Adrenal gland (tissue), 12 donors: Measurements from ENCODE around the gene ZCCHC7. TPM values are rescaled to one million over a fixed set of nuclear protein-coding genes. Genes with fewer than 3 reads are reported as not detected.

ENCODE experiments used
- DNase-seq, 7 donors: peaks; one replicate each; pipeline ENCODE4 v3.0.0-alpha.2; 2019 to 2020
- H3K27ac ChIP-seq, 5 donors: fragments of 200-600 bp; sonication (generic) in 4 of 5; 1 replicate in 3 of 5; 2 replicates in 2 of 5; pipeline versions ENCODE4 v1.5.1 to v1.8.0; 2016 to 2020; ENCODE audit warnings: mild to moderate bottlenecking in 1 of 5
- H3K27me3 ChIP-seq: fragments of 200-600 bp; 2 replicates; pipeline ENCODE4 v1.8.0; 2021
- H3K36me3 ChIP-seq, 2 donors: fragments of 200-600 bp; replicated peaks in 1 of 2; 1 replicate in 1 of 2; 2 replicates in 1 of 2; pipeline versions ENCODE4 v1.5.1 to v1.8.0; 2018 to 2022
- H3K4me1 ChIP-seq, 2 donors: fragments of 200-600 bp; replicated peaks in 1 of 2; 1 replicate in 1 of 2; 2 replicates in 1 of 2; pipeline versions ENCODE4 v1.5.1 to v1.8.0; 2018 to 2021
- H3K4me3 ChIP-seq, 4 donors: fragments of 200-600 bp; sonication (generic) in 3 of 4; one replicate each; pipeline ENCODE4 v1.5.1; 2016 to 2018
- H3K9me3 ChIP-seq, 3 donors: fragments of 200-600 bp; sonication (generic) in 1 of 3; replicated peaks in 1 of 3; 1 replicate in 2 of 3; 2 replicates in 1 of 3; pipeline versions ENCODE4 v1.5.1 to v1.8.0; 2016 to 2021
- CTCF ChIP-seq, 6 experiments: fragments of 450-650 bp in 4 of 6; fragments of 200-600 bp in 2 of 6; sonication (generic) in 1 of 6; IDR thresholded peaks; 1 replicate in 5 of 6; 2 replicates in 1 of 6; pipeline versions ENCODE4 v1.5.1 to v1.8.0; 2016 to 2021; ENCODE audit warnings: antibody characterized with exemption in 6 of 6, mild to moderate bottlenecking in 2 of 6, moderate library complexity in 1 of 6
- POLR2A ChIP-seq, 2 donors: fragments of 450-650 bp; IDR thresholded peaks; one replicate each; pipeline ENCODE4 v1.6.1; 2017; ENCODE audit warnings: antibody characterized with exemption in 2 of 2, mild to moderate bottlenecking in 2 of 2, moderate library complexity in 1 of 2
- WGBS, 4 donors: extraction: QIAGEN DNeasy Blood & Tissue Kit in 2 of 4; methylation state at CpG; one replicate each; pipeline versions ENCODE4 v1.1.5 to v1.1.7; 2013 to 2017; 5-methylcytosine and 5-hydroxymethylcytosine counted together
- intact Hi-C, 2 donors: fragments of 100-400 bp; cut with DNase I; formaldehyde crosslinking; loops; one replicate each; pipeline versions ENCODE4 v1.14.1 to v1.15.0; 2022 to 2023
- polyA plus RNA-seq, 3 donors: library from polyadenylated mRNA; stranded (reverse); fragments of 200-250 nt in 2 of 3; fragments of 350-450 nt in 1 of 3; fragmentation: Illumina TruSeq in 1 of 3; extraction: RNeasy Lipid Tissue Mini Kit (QIAGEN cat#74804) in 1 of 3; gene quantifications; one replicate each; pipeline ENCODE4 v1.2.3, GENCODE V29; 2013 to 2014
- total RNA-seq, 9 donors: library from RNA; depleted of rRNA in 4 of 9; stranded (reverse); fragments of >200 nt in 4 of 9; fragments of 120-200 nt in 1 of 9; fragmentation: NEBNext Ultra II Directional in 1 of 9; extraction: Animal tissue kit (Norgen Biotek cat#: 25700) in 1 of 9; gene quantifications; one replicate each; pipeline versions ENCODE4 v1.1.0 to v1.2.4, GENCODE V29; 2013 to 2023
- donor health status: healthy with polysubstance abuse.
- donor health status: Bipolar disorder and iron deficiency.
- donor health status: DM: yes; HTN: yes; CAD: no.
- donor health status: DM: no; HTN: no; CAD: no.
- donor health status: DM: no; HTN: no; CAD: no.
- donor health status: DM: yes; HTN: yes; CAD: no.

ZCCHC7 gene
- total and polyA plus RNA-seq, 12 donors = 6.0 to 21.3 (median 18.8) TPM

GRCh38 chr9:37370282-37370681, 249.9 kb downstream of the ZCCHC7 start:
- H3K36me3 ChIP-seq = no peaks in the 10 kb centered on the region
- no peaks in the 10 kb centered on the region for H3K27me3 ChIP-seq
- TF ChIP-seq POLR2A (IDR thresholded peaks at IDR 0.05) (no peak), CTCF (IDR thresholded peaks at IDR 0.05) (no peak)
- H3K4me1 ChIP-seq = no peaks in the 10 kb centered on the region
- no peaks in the 10 kb centered on the region for H3K9me3 ChIP-seq
- 85 to 88% (median 87%) methylated on average over 5 to 6 of the region's 6 CpGs for WGBS, 4 donors
- no peak for DNase-seq
- no peak overlapping the region for H3K4me3 ChIP-seq
- intact Hi-C loops = no loop called here
- H3K27ac ChIP-seq = no peak overlapping the region

GRCh38 chr9:37370968-37371563, 250.7 kb downstream of the ZCCHC7 start:
- no peak for DNase-seq
- TF ChIP-seq POLR2A (IDR thresholded peaks at IDR 0.05) = no peak
- no peak for TF ChIP-seq CTCF (IDR thresholded peaks at IDR 0.05)
- no peak overlapping the region for H3K27ac ChIP-seq
- no peaks in the 10 kb centered on the region for H3K27me3 ChIP-seq
- H3K4me1 ChIP-seq = no peaks in the 10 kb centered on the region
- intact Hi-C loops = no loop called here
- H3K4me3 ChIP-seq = no peak overlapping the region
- H3K9me3 ChIP-seq = no peaks in the 10 kb centered on the region
- no peaks in the 10 kb centered on the region for H3K36me3 ChIP-seq
- 85 to 92% (median 87%) methylated on average over 4 to 5 of the region's 5 CpGs for WGBS, 4 donors

GRCh38 chr9:37371565-37372464, 251.4 kb downstream of the ZCCHC7 start:
- Histone ChIP-seq H3K27me3 (no peaks in the 10 kb centered on the region), H3K36me3 (no peaks in the 10 kb centered on the region), H3K9me3 (no peaks in the 10 kb centered on the region), H3K27ac (no peak overlapping the region), H3K4me3 (no peak overlapping the region), H3K4me1 (no peaks in the 10 kb centered on the region)
- 67 to 72% (median 68%) methylated on average over 16 to 20 of the region's 20 CpGs for WGBS, 4 donors
- no peak for TF ChIP-seq CTCF (IDR thresholded peaks at IDR 0.05)
- TF ChIP-seq POLR2A (IDR thresholded peaks at IDR 0.05) = no peak
- intact Hi-C loops = no loop called here
- no peak for DNase-seq

GRCh38 chr9:37372839-37373238, 252.5 kb downstream of the ZCCHC7 start:
- Histone ChIP-seq H3K9me3 (no peaks in the 10 kb centered on the region), H3K27me3 (no peaks in the 10 kb centered on the region), H3K27ac (no peak overlapping the region), H3K4me3 (no peak overlapping the region), H3K36me3 (no peaks in the 10 kb centered on the region), H3K4me1 (no peaks in the 10 kb centered on the region)
- no peak for DNase-seq
- intact Hi-C loops = no loop called here
- TF ChIP-seq CTCF (IDR thresholded peaks at IDR 0.05) (no peak), POLR2A (IDR thresholded peaks at IDR 0.05) (no peak)
- 81 to 89% (median 86%) methylated on average over 3 of the region's 3 CpGs for WGBS, 4 donors
